Spleen (tissue), 7 donors: ENCODE results near the gene EPSTI1.

Source experiments
- CTCF ChIP-seq, 11 experiments: fragments of 200-600 bp in 7 of 11; fragments of 450-650 bp in 4 of 11; sonication (generic) in 4 of 11; IDR thresholded peaks in 8 of 11; conservative IDR thresholded peaks in 3 of 11; 1 replicate in 7 of 11; 2 replicates in 4 of 11; pipeline versions ENCODE4 v1.4.0 to v1.8.0; 2016 to 2021; ENCODE audit warnings: antibody characterized with exemption in 11 of 11, inconsistent platforms in 4 of 11, mild to moderate bottlenecking in 1 of 11
- POLR2AphosphoS5 ChIP-seq, 3 donors: sonication (generic); formaldehyde crosslinking; IDR thresholded peaks; one replicate each; pipeline ENCODE4 v1.5.1; 2017; ENCODE audit warnings: antibody characterized with exemption in 3 of 3
- donor health status: DM: no; HTN: no; CAD: no; lungs with moderate emphysema.
- donor health status: DM: no; HTN: no; CAD: no.
- donor health status: DM: no; HTN: no; CAD: no.

GRCh38 chr13:42885325-42885724, 106.7 kb downstream of the EPSTI1 start:
- TF ChIP-seq POLR2AphosphoS5 (IDR thresholded peaks at IDR 0.05) = no peak
- TF ChIP-seq CTCF (IDR thresholded peaks at IDR 0.05 in 8 of 11, conservative IDR thresholded peaks at IDR 0.05 in 3 of 11) = no peak
